GM12873 (cell line): Measurements from ENCODE around the gene ANKRD33B.

Source experiments
- CTCF ChIP-seq: IDR thresholded peaks from 2 replicates; pipeline ENCODE4 v1.5.1; 2012; ENCODE audit warnings: low read depth, mild to moderate bottlenecking, moderate library complexity, low read length, control low read depth; ENCODE audit not compliant: insufficient read depth; ENCODE audit errors: missing control alignments

Gene ANKRD33B

GRCh38 chr5:10573487-10574145 lies 9.7 kb downstream of the ANKRD33B start:
- TF ChIP-seq CTCF, result no peak

- peak; percentile 33 for TF ChIP-seq CTCF
Observed at GRCh38 chr5:10576121-10576789, 12.4 kb downstream of the ANKRD33B start.

- TF ChIP-seq CTCF, result no peak
Observed at GRCh38 chr5:10576790-10577189, 12.9 kb downstream of the ANKRD33B start.

GRCh38 chr5:10577371-10578292 lies 13.8 kb downstream of the ANKRD33B start:
- no peak for TF ChIP-seq CTCF

GRCh38 chr5:10578293-10578665 lies 14.4 kb downstream of the ANKRD33B start:
- TF ChIP-seq CTCF, result no peak

GRCh38 chr5:10578869-10579268 lies 15.0 kb downstream of the ANKRD33B start:
- no peak for TF ChIP-seq CTCF
